CD4-positive, alpha-beta T cell treated with Interferon alpha-2 for 1 hour (primary cell): ENCODE results near the gene RERE.
"Not testable (repeated sequence)": the region's sequence is repeated elsewhere in the genome, so short reads cannot be mapped to it uniquely, and the experiment has no call there.

Source experiments
- DNase-seq, 2 donors: peaks; one replicate each; pipeline ENCODE4 v3.0.0-alpha.2; 2020 to 2022

RERE gene

DNA sequence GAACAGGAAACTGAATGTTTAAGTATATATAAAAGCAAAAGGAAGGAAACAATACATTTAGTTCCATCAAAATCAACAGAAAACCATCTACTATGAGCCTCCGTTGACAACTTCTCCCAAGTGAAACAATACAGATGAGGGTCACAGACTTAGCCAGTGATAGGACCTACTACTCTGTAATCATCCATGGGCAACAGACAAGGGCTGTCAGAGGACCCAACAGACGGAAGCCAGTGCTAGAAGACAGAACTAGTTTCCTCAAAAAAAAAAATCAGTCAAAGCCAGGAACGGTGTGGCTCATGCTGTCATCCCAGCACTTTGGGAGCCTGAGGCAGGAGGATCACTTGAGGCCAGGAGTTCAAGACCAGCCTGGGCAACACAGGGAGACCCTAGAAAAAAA is 20.6 kb downstream of the RERE start:
- DNase-seq = no peak

- no peak for DNase-seq
These were observed 22.8 kb downstream of the RERE start for GRCh38 chr1:8794605-8795004.

DNA sequence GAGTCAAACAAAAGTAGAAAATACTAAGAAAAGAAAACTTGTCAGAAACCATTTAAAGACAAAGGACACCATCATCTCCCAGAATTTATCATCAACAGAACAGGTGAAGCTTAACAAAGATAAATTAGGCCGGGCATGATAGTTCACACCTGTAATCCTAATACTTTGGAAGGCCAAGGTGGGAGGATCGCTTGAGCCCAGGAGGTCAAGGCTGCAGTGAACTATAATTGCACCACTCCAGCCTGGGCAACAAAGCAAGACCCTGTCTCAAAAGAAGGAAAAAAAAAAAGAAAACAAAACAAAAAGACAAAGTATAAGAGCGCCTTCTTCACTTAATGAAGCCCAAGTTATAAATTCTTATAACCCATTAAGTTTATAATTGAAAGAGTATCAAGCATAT is 25.6 kb downstream of the RERE start:
- no peak for DNase-seq

GRCh38 chr1:8790987-8791386 is 26.5 kb downstream of the RERE start:
- DNase-seq = no peak

DNA sequence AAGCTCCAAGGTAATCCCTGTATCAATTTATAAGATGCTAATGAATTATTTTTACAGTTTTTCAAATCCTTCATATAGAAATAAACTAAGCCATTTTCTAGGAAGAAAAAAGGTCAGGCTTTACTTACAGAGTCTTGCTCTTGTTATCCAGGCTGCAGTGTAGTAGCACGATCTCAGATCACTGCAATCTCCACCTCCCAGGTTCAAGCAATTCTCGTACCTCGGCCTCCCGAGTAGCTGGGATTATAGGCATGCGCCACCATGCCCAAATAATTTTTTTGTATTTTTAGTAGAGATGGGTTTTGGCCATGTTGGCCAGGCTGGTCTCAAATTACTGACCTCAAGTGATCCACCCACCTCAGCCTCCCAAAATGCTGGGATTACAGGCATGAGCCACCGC is 27.0 kb downstream of the RERE start:
- no peak for DNase-seq

- no peak for DNase-seq
These were observed 27.9 kb downstream of the RERE start for GRCh38 chr1:8789314-8790214.

DNA sequence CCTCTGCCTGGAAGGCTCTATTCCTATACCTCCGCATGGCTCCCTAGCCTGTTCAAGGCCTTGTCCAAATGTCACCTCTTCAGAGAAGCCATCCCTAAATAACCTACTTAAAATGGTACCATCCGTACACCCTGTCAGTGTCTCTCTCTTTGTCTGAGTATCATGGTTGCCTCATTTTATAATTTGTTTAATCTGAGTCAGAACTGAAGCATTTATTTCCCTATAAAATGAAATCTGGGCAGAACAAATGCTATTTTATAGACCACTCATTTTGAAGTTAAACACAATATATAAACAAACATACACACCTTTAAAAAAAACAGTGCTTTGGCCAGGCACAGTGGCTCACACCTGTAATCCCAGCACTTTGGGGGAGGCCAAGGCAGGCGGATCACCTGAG is 30.2 kb downstream of the RERE start:
- DNase-seq = no peak

GRCh38 chr1:8786204-8786603 is 31.2 kb downstream of the RERE start:
- not testable (repeated sequence) for DNase-seq

DNA sequence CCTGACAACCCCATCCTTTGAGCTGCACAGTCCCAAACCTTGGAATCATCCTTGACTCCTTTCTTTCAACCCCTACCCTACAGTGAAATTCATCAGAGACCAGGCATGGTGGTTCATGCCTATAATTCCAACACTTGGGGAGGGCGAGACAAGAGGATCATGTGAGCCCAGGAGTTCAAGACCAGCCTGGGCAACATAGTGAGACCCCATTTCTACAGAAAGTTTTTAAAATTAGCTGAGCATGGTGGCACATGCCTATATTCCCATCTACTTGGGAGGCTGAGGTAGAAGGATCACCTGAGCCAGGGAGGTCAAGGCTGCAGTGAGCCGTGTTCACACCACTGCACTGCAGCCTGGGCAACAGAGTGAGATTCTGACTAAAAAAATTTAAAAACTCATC is 34.5 kb downstream of the RERE start:
- DNase-seq = no peak

GRCh38 chr1:8782001-8782620 is 35.3 kb downstream of the RERE start:
- DNase-seq = no peak

DNA sequence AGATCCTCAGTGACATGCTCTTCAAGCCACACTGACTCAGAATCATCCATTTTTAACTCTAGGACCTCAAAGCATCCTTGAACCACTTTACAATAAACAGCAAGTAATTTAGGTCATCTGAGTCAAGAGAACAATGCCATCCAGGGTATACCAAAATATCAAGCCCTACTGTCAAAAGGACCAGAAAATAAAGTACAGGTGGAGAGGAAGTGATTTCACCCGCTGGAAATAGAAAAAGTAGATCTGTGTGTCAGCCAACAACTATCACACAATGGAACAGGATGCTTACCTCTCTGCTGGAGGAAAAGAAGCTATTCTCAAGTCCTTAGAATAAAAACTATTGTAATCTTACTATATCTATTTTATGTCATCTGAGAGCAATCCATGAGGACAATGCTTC is 37.0 kb downstream of the RERE start:
- no peak for DNase-seq

GRCh38 chr1:8777867-8778266 is 39.6 kb downstream of the RERE start:
- no peak for DNase-seq

GRCh38 chr1:8776104-8776503 is 41.3 kb downstream of the RERE start:
- DNase-seq = no peak

DNA sequence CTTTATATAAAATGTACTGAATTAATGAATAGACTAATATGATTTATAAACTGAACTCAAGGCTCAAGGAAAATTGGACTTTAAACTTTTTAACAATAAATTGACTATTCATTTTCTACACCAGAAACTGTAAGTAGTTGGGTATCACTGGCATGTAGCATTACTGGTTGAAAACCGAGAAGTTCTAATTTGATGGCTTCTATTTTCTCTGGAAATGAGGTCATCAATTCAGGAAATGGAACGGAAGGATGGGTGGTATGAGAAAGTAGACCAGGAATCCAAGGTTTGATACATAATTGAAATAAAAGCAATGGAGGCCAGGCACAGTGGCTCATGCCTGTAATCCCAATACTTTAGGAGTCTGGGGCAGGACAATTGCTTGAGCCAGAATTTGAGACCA is 50.4 kb downstream of the RERE start:
- no peak for DNase-seq

DNA sequence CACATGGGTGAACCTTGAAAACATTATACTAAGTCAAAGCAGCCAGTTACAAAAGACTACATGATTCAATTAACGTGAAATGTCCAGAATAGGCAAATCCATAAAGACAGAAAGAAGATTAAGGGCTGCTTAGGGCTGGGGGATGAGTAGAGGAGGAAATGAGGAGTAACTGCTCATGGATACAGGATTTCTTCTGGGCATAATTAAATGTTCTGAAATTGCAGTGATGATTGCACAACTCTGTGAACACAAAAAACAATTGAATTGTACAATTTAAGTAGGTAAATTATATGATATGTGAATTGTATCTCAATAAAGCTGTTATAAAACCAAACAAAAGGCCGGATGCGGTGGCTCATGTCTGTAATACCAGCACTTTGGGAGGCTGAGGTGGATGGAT is 52.2 kb downstream of the RERE start:
- DNase-seq = no peak

GRCh38 chr1:8764293-8764937 is 53.0 kb downstream of the RERE start:
- no peak for DNase-seq

GRCh38 chr1:8763888-8764287 is 53.6 kb downstream of the RERE start:
- DNase-seq = no peak

DNA sequence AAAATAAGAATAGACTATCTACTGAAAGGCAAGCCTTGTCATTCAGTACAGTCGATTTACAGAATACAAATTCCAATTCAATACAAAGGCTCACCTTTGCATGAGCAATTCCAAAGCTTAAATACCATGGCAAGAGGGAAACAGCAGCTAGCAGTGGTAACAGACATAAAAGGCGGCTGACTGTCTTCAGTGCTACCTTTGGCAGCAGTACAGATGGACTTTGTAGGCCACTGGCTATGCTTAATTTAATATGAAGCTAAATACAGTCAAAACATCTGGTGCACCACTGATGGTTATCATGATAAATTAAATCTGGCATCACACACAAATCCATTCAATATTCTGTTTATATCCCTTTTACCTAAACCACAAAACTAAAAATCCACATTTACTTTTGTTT is 62.4 kb downstream of the RERE start:
- no peak for DNase-seq

DNA sequence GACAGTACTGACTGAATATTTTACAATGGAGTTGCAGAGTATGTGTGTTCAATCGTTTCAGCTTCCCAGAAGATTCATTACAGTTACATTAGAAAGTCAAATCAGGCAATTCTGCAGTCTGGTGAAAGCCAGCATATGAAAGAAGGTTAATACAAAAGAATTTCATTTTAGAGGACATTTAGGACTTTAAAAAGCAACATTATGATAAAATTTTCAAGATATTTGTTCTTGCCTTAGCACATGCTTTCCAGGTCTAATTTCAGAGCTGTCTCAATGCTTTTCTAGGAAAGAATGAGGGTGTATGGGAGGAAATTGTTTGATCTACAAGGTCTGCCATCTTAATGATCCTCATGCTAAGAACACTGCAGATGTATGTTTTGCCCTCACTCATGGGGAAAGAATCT is 63.2 kb downstream of the RERE start:
- no peak for DNase-seq

DNA sequence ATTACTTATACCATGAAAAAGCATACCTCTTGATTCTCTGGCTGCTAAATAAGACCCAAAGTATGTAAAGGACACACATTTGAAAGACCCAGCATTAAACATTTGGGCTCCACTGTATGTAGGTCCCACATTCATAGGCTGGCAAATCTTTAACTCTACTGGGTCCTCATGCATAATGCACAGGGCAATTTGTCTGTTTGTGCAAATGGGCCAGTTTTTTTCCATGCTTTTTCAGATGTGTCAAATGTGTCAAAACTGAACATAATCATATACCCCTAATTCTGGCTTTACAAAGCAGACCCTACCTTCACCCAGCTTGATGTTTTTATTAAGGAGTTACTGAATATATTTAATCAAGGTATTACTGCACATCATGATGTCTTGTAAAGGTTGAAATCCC is 63.7 kb downstream of the RERE start:
- DNase-seq = no peak

- no peak for DNase-seq
These were observed 64.3 kb downstream of the RERE start for GRCh38 chr1:8752921-8753713.

GRCh38 chr1:8752411-8752810 is 65.0 kb downstream of the RERE start:
- no peak for DNase-seq

DNA sequence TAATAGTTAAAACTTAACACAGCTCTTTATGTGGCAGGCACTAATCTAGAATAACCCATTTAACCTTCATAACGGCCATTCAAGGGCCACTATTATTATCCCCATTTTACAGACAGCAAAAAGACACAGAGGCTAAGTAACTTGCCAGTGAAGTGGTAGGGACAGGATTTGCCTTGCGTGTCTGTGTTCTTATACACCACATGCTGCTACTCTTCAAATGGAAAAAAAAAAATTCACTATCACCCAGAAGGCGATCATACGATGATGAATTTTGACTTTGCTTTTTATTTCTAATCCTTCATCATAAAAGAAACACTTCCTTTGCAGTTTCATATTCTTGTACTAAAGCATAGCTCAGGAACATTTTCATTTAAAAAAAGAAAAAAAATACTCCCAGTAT is 65.5 kb downstream of the RERE start:
- DNase-seq = no peak
